GM18526 (cell line): ENCODE results near the gene ATXN7.

Experiments used
- POLR2A ChIP-seq: IDR thresholded peaks from 3 replicates; pipeline ENCODE4 v1.6.1; 2011; ENCODE audit not compliant: insufficient read length; ENCODE audit errors: extremely low read depth

Gene ATXN7

DNA sequence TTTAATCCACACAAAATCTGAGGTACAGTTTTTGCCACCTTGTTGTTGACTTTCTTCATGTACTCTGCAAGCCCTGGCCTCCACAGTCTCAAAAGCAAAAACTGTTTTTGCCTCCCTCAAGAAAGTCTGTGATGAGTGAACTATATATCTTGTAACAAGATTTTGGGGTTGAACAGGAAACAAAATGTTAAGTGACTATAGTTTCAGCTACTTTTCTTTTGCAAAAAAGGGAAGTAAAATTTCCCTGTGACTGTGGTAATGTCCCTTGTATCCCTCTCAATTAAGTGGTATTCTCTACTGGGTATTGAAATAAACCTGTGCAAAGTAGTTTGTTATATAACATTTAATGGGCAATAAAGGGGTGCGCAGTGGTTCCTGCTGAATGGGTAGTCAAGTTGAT, 69.8 kb downstream of the ATXN7 start:
- no peak for TF ChIP-seq POLR2A

DNA sequence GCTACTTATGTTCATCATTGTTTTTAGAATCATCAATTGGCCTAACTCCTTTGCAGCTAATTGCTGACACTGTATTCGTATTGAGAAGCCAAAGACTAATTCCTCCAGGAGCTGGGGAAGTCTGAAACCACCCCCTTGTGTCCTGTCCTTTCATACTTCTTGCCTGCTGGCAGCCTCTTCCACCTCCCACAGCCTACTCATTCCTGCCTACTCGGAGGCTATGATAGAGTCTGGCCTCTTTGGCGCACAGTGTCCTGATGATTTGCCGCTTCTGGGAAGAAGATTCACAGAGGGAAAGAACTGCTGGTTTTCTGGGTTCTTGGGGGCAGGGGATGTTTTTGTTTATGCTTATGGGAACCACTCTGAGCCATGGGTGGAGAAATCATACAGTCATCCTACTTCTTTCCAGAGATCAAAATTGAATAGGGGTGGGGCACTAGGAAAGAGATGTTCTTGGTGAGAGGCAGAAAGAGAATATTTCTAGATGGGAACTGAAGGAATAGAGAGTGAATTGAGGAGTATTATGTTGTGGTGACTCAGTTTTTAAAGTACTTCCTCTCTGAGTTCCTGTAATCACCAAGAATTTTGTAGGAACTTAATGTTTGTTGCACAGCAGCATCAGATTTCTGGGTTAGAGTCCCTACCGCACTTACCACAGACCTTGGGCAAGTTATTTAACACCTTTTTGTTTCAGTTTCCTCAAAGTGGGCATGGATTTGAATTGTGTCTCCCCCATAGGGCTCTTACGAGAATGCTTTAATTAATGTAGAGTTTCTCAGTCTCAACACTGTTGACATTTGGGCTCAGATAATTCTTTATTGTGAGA, 70.6 kb downstream of the ATXN7 start:
- TF ChIP-seq POLR2A = no peak

DNA sequence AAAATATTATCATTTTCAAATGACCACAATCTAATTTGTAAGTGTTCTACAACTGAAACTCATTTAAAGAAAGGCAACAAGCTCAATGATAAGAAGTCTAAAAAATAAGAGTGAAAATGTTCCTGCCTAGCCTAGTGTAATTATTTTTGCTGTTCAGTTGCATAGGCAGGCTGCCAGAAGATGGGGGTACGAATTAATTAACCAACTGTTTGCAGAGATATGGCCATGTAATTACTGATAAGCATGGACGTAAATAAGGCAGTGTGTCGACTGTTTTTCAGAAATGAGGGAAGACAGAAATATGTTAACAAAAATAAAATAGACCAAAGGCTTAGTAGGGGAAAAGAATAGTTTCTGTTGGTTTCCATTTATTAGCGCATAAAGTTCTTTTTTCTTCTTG, 73.3 kb downstream of the ATXN7 start:
- no peak for TF ChIP-seq POLR2A

DNA sequence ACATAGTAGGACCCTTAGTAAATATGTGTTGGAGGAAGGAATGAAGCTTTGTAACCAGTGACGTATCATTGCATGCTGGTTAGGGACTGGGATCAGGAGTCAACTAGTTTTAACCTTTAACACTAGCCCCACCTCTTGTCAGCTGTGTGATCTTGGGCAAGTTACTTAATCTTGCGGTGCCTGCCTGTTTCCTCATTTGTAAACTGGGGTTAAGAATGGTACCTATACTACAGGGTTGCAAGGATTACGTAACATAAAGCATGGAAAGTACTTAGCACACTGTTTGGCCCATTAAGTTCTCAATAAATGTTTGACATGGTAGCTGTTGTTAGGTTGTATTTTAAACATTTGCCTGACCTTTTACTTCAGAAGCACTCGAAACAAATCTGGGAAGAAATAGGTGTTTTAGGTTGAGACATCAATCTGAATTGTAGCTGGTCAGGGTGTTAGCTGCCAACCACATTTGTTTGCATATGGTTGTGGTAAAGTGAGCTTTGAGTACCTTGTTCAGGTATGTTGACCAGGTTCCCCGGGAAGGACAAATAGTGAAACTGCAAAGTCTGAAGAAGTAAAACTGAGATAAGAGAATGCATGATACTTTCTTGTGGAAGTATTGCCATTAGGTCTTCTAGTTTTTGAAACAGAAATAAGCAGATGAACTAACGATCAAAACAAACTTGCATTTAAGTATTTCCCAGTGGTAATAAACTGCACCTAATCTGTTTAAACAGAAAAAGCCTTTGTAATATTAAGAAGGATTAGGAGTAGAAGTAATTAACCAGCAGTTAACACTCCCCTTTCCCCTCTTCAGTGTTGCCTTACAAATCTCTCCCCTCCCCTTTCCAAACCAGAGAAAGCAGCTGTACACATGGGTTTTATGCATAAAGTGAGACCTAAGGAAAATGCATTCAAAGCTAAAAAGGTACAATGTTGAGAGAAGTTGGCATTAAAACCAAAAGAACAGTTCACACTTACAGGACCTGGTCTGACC, 74.3 kb downstream of the ATXN7 start:
- no peak for TF ChIP-seq POLR2A

DNA sequence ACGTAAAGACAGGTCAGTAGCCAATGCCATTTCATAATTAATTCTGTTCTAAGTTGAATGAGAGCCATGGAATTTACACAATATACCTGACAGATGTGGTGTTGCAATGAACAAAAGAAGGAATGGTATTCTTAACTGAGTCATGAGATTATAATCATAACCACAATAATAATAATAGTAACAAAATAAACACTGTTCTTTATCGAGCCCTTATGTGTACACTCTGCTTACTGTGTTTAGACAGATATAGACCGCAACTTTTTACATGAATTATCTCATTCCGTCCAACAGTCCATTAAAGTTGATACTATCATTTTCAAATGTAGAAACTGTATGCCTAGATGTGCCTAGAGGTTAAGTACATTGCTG, 76.7 kb downstream of the ATXN7 start:
- TF ChIP-seq POLR2A = no peak

DNA sequence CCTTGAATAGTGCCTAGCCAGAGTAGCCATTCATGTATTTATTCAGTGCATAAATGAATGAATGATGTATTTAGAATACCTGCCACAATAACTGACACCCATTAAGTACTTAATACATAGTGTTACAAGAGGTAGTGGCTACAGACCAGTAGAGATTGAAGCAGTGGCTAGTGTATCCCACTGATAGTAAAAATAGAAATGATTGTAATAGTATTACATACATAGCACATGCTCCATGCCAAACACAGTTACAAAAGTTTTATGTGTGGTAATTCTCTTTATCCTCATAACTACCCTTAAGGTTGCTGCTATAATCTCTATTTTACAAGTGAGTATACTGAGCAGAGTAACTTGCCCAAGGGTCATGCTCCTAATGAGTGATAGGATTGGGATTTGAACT, 78.9 kb downstream of the ATXN7 start:
- TF ChIP-seq POLR2A = no peak

DNA sequence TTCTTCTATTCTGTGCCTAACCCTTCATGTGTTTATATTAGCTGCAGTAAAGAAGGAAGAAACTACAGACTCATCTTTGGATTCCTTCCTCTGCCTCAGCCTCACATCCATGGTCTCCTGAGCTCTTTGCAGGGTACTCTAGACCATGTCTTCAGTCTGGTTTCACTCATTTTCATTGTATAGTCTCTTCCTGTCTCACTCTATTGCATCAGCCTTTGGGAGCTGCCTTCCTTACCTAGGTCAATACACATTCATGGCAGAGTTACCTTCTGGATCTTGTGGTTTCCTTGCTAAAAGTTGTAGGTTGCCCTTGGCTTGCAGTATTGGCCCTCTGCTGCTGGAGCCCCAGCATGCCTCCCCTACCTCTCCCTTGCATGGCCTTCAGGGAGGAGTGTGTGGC, 80.0 kb downstream of the ATXN7 start:
- no peak for TF ChIP-seq POLR2A

DNA sequence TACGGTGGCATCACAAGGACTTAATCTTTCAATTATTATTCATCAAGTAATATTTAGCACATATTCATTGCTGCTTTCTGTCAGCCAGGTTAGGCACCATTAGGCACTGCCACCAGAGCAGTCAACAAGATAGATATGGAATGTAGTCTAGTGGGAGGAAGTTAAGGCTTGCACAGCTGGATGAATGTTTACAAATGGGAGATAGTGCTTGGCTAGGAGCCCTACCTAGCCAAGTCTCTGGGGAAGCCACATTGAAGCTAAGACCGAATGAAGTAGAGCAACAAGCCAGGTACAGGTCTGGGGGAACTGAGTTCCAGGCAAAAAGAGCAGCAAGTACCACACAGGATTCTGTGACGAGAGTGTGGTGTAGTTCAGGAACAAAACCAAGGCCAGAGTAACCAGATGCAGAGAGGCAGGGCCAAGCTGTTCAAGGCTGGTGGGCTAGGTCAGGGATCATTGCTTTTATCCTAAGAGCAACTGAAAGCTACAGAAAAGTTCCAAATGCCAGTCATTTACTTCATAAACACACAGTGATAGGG, 82.0 kb downstream of the ATXN7 start:
- no peak for TF ChIP-seq POLR2A

DNA sequence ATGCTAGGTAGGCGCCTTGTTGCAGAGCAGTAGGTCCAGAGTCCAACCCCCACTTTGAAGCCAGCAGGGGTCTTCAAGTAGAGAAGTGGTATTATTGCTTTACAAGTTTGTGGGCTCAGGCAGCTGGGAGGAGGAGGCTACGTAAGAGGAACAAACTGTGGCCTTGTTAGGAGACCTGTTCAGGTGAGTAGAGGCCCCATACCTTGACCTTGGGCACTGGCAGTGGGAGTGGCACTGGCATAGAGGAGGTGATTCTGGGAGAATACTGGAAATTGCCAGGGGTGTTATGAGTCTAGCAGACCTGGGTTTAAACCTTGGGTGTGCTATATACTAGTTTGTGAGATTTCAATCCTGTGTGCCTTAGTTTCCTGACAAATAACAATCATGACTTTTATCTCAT, 83.1 kb downstream of the ATXN7 start:
- TF ChIP-seq POLR2A = no peak

DNA sequence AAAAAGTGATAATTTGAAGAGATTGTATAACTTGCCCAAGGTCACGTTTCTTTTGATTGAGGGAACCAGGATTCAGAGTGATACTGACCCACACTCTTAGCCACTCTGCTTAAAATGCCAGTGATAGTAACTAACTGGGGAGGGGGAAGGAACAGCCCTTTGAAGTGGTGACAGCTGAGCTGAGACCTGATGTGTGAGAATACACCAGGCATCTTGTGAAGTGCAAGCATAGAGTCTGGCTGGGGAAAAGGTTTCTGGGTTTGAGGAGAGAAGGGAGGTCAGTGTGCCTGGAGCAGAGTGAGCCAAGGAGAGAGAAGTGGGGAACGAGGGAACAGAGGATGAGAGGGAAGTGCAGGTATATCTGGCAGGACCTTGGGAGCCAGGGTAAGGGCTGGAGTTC, 83.9 kb downstream of the ATXN7 start:
- no peak for TF ChIP-seq POLR2A

DNA sequence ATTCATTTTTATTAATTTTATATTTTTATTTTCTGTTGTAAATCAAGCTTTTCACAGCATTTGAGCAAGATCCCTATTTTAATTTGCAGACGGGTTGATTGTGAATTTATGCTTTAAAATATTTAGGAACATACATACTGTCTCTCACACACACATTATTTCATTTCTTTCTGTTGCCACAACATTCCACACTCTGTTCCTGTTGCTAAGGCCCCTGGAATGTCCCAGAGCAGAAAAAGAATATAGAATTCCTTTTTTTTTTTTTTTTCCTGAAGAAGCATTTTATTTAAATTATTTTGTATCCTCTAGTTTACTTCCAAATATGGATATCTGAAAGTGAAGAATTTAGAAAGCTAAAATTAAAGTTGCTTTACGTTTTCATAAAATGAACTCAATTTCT, 85.3 kb downstream of the ATXN7 start:
- no peak for TF ChIP-seq POLR2A

DNA sequence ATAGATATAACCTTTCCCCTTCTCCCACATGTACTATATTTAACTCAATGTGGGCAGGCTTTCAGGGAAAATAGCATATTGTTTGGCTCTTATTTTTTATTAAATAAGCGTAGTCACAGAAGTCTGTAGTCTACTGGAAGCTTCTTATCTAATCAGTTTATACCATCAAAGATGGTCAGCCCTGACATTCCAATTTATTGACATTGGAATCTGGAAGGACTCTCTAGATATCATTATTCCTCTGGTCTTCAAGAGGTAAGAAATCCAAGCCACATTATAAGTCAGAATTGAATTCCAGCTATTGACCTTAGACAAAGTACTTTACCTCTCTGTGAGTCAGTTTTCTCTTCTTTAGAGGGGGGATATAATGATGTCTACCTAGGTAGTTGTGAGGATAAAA, 87.0 kb downstream of the ATXN7 start:
- TF ChIP-seq POLR2A = no peak

DNA sequence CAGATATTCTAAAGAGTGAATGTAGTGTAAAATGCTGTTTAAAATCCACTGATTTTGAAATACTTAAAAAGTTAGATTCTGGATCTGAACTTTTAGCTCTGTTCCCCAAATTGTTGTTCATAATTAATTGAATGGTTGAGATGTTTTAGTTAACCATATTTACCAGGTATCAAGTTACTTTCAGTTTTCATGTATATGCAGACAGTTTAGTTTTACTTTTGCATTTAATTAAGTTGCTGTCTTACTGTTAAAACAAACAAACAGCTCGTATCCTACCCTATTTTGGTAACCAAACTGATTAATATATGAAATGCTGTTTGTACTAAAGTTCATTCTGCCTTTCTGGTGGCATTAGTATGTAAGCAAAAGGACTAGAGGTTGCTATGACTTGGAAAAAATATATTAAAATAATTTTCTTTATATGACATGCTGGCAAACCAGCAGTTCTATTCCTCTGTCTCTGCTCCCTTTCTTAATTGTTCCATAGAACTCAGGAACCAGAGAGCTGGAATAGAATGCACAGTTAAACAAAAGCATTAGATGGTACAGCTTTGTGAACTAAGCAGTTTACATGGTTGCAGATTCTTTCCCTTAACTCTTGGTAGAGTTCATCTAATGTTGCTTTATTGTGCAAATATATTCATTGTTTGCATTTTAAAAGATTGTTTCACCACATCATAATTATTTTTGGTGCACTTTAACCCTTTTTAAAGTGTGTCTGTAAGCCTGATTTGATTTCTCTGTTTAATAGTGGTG, 88.0 kb downstream of the ATXN7 start:
- TF ChIP-seq POLR2A = no peak

DNA sequence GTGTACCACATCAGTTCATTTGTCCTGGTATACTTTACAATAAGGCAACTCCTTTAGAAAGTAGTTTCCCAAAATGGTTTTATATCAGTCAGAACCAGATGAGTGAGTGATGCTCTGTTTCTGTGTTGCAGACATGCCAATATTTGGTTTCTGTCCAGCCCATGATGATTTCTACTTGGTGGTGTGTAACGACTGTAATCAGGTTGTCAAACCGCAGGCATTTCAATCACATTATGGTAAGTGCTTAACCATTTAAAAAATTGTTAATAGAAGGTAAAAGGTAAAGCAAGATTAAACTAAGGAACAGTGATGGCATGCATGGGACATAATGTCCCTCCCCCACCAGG, 88.6 kb downstream of the ATXN7 start:
- TF ChIP-seq POLR2A = no peak

DNA sequence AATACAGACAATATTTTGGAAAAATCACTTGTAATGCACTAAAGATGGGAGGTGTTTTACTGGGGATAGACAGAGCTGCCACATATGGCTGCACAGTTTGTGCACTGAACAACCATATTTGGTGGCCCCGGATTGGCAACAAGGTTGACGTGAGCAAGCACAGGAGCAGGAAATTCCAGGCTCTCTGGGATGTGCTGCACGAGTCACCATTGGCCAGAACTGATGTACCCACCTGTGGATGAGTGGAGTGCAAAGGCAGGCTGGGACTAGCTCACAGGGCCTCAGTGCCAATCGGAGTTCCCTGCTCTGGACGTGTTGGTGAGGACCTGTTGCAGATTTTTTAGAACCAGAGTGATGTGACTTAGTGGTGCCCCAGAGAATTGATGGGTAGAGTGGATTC, 90.5 kb downstream of the ATXN7 start:
- TF ChIP-seq POLR2A = no peak
